HEK293T (cell line): ENCODE data around the gene MANSC1.

Source experiments
- ARNT ChIP-seq: fragments of 450-650 bp; IDR thresholded peaks from 2 replicates; pipeline ENCODE4 v1.6.1; 2017; ENCODE audit warnings: mild to moderate bottlenecking
- BHLHE40 ChIP-seq: fragments of 450-650 bp; IDR thresholded peaks from 2 replicates; pipeline ENCODE4 v1.6.1; 2016; ENCODE audit warnings: mild to moderate bottlenecking, moderate library complexity, borderline replicate concordance
- FOXK2 ChIP-seq: fragments of 450-650 bp; IDR thresholded peaks from 2 replicates; pipeline ENCODE4 v1.6.1; 2016; ENCODE audit warnings: mild to moderate bottlenecking
- FOXM1 ChIP-seq: fragments of 450-650 bp; IDR thresholded peaks from 2 replicates; pipeline ENCODE4 v1.6.1; 2017; ENCODE audit warnings: mild to moderate bottlenecking, borderline replicate concordance
- SP1 ChIP-seq: fragments of 450-650 bp; IDR thresholded peaks from 2 replicates; pipeline ENCODE4 v1.6.1; 2017
- SUZ12 ChIP-seq: fragments of 450-650 bp; IDR thresholded peaks from 2 replicates; pipeline ENCODE4 v1.6.1; 2016; ENCODE audit warnings: mild to moderate bottlenecking

DNA sequence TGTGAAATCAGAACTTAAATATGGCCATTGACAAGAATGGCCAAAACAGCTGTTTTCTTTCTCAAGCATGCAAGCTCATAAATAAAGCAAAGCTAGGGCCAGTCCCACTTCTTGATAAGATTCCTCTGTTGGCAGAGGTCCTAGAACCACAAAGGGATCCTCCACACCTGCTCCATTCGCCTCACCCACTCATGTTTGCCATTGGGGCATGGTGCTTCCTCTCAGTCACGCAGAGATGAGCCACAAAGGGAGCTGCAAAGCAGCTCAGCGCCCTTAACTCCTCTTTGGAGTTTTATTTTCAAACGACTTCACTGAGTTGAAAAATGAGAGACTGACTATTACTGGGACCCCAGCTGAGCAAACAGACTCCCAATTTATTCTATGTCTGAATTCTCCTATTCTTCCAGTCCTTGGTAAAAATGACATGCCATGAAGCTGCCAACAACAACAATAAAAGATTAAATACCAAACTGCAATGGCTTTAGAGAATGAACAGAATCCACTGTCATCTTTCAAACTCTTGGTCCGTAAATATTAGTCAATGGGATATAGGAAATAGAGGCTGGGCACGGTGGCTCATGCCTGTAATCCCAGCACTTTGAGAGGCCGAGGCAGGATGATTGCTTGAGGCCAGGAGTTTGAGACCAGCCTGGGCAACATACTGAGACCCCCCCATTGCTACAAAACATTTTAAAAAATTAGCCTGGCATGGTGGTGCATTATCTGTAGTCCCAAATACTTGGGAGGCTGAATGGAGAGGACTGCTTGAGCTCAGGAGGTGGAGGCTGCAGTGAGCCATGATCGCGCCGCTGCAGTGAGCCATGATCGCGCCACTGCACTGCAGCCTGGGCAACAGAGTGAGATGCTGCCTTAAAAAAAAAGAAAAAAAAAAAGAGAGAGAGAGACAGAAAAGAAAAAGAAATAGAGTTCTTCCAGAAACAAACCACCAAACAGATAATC lies 16.4 kb downstream of the MANSC1 start:
- TF ChIP-seq FOXM1: no peak
- no peak for TF ChIP-seq SUZ12
- TF ChIP-seq BHLHE40: no peak
- TF ChIP-seq FOXK2: no peak
- no peak for TF ChIP-seq SP1
- no peak for TF ChIP-seq ARNT
